GM06990 (cell line): ENCODE measurements around the gene RAB40B.

Experiments
- DNase-seq: peaks from one replicate; pipeline ENCODE4 v3.0.0-alpha.2; 2011; ENCODE audit not compliant: insufficient read length; ENCODE audit errors: extremely low read depth
- H3K27me3 ChIP-seq: replicated peaks from 2 replicates; pipeline ENCODE4 v1.6.0; 2011; ENCODE audit warnings: low read length; ENCODE audit not compliant: control insufficient read depth, insufficient read depth
- H3K36me3 ChIP-seq: 2 replicates; pipeline ENCODE4 v1.5.1; 2011; ENCODE audit warnings: low read length; ENCODE audit not compliant: control insufficient read depth, insufficient read depth
- H3K4me3 ChIP-seq: replicated peaks from 2 replicates; pipeline ENCODE4 v1.5.1; 2011; ENCODE audit warnings: low read depth, mild to moderate bottlenecking, control low read depth, low read length
- TF ChIP-seq, protein P1 (sequence below): IDR thresholded peaks from 2 replicates; pipeline ENCODE4 v1.5.1; 2011; ENCODE audit warnings: low read length, control low read depth, mild to moderate bottlenecking, inconsistent platforms; ENCODE audit not compliant: insufficient read depth, poor library complexity, severe bottlenecking

RAB40B gene

GRCh38 chr17:82609655-82610054, 88.8 kb downstream of the RAB40B start:
- no peak for DNase-seq
- Histone ChIP-seq H3K36me3 (peaks cover 16% of the 10 kb centered on the region), H3K4me3 (no peak overlapping the region), H3K27me3 (no peaks in the 10 kb centered on the region)
- TF ChIP-seq, protein P1, sequence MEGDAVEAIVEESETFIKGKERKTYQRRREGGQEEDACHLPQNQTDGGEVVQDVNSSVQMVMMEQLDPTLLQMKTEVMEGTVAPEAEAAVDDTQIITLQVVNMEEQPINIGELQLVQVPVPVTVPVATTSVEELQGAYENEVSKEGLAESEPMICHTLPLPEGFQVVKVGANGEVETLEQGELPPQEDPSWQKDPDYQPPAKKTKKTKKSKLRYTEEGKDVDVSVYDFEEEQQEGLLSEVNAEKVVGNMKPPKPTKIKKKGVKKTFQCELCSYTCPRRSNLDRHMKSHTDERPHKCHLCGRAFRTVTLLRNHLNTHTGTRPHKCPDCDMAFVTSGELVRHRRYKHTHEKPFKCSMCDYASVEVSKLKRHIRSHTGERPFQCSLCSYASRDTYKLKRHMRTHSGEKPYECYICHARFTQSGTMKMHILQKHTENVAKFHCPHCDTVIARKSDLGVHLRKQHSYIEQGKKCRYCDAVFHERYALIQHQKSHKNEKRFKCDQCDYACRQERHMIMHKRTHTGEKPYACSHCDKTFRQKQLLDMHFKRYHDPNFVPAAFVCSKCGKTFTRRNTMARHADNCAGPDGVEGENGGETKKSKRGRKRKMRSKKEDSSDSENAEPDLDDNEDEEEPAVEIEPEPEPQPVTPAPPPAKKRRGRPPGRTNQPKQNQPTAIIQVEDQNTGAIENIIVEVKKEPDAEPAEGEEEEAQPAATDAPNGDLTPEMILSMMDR = no peak

DNA sequence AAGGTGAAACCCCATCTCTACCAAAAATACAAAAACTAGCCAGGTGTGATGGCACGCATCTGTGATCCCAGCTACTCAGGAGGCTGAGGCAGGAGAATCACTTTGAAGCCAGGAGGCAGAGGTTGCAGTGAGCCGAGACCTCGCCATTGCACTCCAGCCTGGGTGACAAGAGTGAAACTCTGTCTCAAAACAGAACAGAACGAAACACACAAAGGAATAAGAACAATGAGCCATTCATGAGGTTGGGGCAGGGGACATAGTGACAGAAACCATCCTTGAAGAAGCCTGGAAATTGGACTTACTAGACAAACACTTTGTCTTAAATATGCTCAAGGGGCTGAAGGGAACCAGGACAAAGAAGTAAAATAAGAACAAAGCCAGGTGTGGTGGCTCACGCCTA, 89.7 kb downstream of the RAB40B start:
- TF ChIP-seq, protein P1 = no peak
- no peaks in the 10 kb centered on the region for H3K27me3 ChIP-seq
- H3K4me3 ChIP-seq = no peak overlapping the region
- peaks cover 19% of the 10 kb centered on the region for H3K36me3 ChIP-seq
- no peak for DNase-seq

- TF ChIP-seq, protein P1 = no peak
- DNase-seq = no peak
- H3K4me3 ChIP-seq = no peak overlapping the region
- peaks cover 28% of the 10 kb centered on the region for H3K36me3 ChIP-seq
- H3K27me3 ChIP-seq = no peaks in the 10 kb centered on the region
Measured at GRCh38 chr17:82605939-82606600, 92.4 kb downstream of the RAB40B start.
